Frontal cortex (tissue), 4 donors: ENCODE data around the gene MRPL37. TPM values are rescaled to one million over a fixed set of nuclear protein-coding genes. Genes with fewer than 3 reads are reported as not detected.
"Not testable (repeated sequence)": the region's sequence is repeated elsewhere in the genome, so short reads cannot be mapped to it uniquely, and the experiment has no call there.

Experiments
- DNase-seq, 2 donors: peaks; one replicate each; pipeline ENCODE4 v3.0.0; 2012; ENCODE audit warnings: low spot score in 2 of 2
- FAIRE-seq: peaks from 2 replicates; lab custom pipeline; 2012; peaks lifted over from hg19 to GRCh38; lab: Jason Lieb, UNC
- total RNA-seq: library from RNA; depleted of rRNA; stranded (reverse); fragments of >200 nt; gene quantifications from one replicate; pipeline ENCODE4 v1.2.3, GENCODE V29; 2014
- donor health status: control.
- donor health status: control.
- donor health status: control.

Gene MRPL37
- total RNA-seq, 1 donor from 2014 or later, result 29.3 TPM

DNA sequence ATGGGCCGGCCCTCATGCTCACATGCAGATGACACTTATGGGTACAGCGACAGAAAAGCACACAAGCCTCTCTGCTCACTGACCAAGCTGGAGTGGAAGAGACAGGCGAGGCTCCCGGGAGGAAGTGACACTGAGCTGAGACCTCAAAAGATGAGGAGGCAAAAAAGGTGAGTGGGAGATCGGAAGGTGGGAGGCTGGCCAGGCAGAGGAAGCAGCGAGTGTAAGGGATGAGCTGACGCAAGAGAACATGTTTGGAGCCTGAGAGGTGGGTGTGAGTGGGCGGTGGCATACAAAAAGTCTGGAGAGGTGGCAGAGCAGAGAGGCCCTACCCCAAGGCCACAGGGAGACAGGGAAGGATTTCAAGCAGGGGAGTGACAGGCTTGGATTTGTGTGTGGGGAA lies 29.0 kb upstream of the MRPL37 start:
- FAIRE-seq (no peak), DNase-seq (no peak)

DNA sequence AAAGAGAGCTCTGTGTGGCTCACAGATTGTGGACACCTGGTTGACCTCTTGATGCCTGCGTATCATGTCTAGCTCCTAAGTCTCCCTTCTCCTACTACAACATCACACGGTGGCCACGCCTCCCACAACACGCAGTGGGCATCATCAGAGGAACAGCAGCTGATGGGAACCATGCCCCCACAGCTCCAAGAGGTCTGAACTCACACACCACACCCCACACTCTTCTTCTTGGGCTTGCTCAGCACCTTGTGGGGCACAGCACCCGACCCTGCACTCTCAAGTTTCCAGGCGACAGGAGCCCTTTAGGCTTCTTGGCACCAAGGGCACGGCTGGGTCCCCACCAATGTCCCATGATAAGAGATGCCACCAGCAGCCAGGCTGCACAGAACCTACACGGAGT lies 28.4 kb upstream of the MRPL37 start:
- DNase-seq (no peak), FAIRE-seq (no peak)

DNA sequence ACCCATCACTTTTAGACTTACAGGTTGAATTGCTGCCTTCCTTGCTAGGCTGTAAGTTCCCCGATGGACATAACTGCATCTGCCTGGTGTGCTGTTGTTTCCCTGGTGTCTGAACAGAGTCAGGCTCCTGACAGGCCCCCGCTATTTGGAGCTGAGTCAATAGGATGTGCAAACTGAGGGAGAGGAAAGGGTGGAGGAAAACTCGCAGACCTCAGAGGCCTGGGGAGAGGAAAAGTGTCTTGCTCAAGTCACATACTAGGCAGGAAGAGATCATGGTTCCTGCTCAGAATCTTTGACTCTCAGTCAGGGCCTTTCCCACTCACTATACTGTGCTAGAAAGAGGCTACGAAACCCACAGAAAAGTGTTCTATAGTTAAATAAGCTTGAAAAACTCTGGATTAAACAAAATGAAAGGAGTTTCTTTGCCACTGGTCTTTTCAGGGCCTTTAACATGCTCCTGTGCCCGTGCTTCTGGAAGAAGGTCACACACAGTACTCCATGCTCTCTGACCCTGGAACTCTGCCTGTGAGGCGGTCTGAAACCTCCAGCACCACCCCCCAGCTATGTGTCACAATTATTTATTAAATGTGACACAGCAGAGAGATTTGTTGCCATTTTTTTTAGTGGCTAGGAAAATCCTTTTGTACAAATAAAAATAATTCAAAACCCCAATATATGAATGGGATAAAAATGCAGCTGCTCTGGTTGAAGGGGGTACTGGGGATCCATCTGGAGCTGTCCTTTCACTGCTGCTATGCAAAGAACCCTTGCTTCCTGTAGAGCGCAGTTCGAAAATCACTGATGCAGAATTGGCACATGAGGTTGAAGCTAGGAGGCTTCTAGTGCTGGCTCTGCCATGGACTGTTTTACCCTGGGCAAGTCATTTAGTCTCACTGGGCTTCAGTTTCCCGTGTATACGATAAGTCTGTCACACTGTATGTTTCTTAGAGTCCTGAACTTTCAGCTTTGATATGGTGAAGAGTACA lies 27.1 kb upstream of the MRPL37 start:
- no peak for DNase-seq

DNA sequence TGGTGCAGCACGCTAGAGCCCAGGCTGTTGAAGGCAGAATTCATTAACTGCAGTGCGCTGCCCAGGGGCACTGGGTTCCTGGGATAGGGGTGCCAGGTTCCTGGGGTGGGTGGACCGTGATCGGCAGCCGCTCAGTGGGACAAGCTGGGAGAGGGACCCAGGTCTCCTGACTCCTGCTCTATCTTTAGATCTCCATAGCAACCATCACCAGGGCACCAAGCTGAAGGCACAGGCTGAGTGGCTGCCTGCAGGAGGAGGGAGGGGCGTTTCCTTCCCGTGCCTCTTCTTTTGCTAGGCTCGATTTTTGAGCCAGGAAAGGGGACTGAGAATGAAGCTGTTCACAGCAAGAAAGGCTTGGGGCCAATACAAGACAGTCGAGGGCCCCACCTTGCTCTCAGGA lies 26.3 kb upstream of the MRPL37 start:
- peak in 1 of 2 donors; percentile 39 for DNase-seq
- FAIRE-seq, result no peak

More for the DNA sequence above, 27.1 kb upstream of the MRPL37 start:
- no peak for FAIRE-seq

DNA sequence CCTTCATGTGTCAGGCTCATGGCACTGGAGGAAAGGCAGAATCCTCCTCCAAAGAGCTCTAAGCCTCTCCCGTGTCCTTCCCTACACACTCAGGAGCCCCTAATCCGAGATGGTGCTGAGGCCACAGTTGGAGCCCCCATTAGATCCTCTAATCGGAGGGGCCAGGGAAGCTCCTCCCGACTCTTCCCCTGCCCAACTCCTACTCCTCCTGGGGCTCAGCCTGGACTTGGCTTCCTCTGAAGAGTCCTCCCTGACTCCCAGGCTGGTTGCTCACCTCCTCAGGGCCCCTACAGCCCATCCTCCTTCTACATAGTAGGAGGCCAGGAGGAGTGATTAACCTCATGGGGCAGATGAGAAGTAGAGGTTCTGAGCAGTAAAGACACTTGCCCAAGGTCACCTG lies 25.9 kb upstream of the MRPL37 start:
- DNase-seq (no peak), FAIRE-seq (no peak)

DNA sequence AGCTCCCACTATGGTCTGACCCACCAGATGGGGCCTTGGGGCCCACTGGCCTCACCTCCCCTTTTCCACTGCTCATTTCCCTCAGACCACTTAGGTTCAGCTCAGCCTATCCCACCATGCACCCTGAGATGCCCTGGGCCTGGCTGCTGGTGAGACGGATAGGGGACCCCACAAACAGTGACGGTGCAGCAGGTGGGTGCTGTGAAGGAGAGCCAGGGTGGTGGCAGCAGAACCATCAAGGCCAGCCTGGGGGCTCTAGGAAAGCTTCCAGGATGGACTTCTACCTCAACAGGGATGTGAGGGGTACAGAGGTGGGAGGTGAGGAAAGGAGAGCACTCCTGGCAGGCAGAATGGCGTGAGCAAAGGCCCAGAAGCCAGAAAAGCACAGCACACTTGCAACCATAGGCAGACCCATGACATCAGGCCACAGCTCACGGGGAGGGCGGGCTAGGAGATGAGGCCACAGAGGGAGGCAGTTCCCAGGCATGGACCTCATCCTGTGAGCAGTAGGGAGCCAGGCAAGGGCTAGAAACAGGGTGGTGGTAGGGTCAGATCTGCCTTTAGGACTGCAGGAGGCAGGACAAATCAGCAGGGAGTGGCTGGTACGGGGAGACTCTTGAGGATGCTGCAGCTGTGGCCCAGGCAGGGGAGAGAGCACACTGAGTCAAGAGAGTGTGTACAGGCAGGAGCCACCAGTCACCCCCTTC lies 23.2 kb upstream of the MRPL37 start:
- FAIRE-seq, result no peak
- no peak for DNase-seq

DNA sequence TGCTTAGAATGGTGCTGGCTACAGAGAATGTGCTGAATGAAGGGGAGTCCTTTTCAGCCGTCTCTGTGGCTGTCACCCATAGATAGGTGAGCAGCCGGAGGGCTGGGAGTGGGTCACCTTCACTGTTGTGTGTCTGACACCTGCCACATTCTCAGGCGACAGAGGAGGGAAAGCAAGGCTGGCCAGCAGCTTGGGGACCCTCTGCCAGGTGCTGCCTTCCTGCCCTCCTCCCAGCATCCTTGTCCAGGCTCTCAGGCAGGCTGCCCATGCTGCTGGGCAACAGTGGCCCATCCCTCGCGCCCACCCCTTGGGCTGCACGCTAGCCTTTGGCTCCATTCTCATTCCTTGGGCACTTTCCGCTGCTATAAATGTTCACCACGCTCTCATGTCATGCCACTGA lies 22.2 kb upstream of the MRPL37 start:
- DNase-seq (no peak), FAIRE-seq (no peak)

DNA sequence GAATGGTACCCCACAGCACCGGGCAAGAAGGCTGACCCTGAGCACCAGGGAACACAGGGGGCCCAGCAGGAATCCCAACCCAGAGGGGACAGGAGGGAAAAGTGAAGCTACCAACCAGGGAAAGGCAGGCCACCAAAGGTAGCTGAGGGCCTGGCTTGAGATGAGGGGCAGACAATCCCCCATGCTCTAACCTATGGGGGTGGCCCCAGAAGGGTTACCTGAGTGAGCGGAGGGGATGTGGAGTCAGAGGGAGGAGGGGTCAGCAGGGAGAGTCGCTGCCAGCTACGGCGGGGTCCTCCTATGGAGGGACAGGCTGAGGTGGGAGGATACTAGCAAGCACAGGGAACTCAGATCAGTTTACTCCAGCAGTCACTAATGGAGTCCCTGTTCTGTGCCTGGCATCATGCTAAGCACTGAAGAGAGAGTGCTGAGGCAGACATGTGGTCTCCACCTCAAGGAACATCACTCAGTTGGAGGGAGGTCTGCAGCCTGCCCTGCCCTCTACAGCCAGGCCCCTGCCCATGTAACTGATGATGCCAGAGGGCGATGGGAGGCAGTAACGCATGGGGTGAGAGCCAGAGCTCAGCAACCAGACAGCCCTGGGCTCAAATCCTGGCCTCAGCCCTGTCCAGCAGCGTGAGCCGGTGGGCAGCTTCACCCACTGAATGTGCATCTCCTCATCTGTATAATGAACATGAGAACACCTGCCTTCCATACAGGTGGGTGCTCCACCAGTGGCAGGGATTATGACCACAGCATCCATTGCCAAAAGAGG lies 21.5 kb upstream of the MRPL37 start:
- FAIRE-seq, result no peak
- DNase-seq, result no peak

DNA sequence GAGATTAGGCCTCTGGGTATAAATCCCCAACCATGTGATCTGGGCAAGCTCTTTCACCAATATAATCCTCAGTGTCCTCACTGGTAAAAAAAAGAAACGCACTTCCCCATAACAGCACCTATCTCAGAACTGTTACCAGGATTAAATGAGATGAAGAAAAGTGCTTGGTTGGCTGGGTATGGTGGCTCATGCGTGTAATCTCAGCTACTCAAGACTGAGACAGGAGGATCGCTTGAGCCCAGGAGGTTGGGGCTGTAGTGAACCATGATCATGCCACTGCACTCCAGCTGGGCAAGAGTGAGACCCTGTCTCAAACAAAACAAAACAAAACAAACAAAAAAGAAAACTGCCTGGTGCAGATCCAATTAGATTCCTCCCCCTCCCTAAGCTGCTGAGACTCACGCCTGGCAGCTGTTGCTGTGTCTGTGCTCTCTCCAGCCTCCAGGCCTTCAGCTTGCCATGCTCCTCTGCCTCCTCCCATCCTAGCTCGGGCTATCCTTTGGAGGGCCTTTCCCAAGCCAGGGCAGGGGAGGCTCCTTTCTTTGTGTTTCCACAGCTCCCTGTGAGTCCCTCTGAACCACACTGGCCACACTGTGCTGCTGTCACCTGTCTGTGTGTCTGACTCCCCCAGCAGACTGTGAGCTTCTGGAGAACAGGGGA lies 19.1 kb upstream of the MRPL37 start:
- FAIRE-seq, result no peak
- no peak for DNase-seq

DNA sequence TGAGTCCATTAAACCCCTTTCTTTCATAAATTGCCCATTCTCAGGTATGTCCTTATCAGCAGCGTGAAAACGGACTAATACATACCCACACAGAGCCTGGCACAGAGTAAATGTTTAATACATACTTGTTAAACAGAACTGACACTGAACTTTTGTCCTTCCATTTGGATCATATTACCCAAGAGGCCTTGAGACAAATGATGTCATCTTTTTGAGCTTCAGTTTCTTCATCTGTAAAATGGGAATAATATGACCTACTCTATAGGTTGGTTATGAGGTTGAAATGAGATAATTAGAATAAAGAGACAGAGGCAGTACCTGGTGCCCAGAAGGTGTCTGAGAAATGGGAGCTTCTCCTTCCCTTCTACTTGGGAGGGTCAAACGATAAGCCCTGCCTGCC lies 13.9 kb upstream of the MRPL37 start:
- DNase-seq (no peak), FAIRE-seq (no peak)

DNA sequence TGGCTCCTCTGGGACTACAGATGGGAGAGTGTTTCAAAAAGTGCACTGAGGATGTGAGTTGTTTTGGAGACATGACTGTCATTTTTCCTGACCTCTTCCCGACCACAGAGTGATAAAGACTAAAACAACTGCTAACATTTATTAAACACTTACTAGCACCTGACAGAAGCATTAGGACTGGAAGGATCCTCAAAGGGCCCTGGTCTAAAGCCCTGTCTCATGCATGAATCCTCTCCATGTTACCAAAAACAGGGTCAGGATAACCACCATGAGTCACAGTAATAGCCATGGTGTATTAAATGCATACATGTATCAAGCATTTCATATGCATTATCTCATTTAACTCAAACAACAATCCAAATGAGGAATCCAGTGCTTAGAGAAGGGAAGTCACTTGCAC lies 11.7 kb upstream of the MRPL37 start:
- DNase-seq (no peak), FAIRE-seq (no peak)

DNA sequence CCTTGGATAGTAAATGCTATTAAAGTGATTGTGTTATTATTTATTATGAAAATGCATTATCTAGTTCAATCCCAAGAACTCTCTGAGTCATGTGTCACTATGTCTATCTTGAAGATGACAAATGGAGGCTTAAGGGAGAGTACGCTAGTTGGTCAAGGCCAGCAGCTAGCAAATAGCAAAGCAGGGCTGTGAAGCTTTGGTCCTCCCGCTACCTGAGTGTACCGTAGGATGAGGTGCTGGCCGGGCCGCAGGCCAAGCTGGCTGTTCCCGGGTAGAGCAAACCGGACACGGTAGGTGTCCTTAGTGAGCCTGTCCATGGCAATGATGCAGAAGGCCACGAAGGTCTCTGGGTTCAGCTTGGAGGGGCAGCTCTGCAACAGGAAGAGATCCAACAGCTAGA lies 9.4 kb upstream of the MRPL37 start:
- DNase-seq (no peak), FAIRE-seq (no peak)

DNA sequence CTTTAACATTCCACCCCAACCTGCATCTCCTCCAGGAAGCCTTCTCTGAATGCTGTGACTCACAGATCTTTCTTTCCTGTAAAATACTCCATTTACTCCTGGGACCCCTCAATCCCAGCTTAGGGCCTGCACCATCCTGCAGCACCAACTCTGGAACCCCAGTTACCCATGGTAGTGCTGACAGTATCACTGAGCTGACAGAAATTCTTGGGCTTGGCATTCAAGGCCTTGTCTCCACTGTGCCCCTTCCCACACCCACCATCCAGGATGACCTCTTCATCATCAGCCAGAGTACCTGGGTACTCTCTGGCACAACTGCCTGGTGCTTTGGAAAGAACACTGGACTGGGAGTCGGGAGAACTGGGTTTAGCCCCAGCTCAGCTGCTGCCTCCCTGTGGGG lies 8.4 kb upstream of the MRPL37 start:
- FAIRE-seq (no peak), DNase-seq (no peak)

DNA sequence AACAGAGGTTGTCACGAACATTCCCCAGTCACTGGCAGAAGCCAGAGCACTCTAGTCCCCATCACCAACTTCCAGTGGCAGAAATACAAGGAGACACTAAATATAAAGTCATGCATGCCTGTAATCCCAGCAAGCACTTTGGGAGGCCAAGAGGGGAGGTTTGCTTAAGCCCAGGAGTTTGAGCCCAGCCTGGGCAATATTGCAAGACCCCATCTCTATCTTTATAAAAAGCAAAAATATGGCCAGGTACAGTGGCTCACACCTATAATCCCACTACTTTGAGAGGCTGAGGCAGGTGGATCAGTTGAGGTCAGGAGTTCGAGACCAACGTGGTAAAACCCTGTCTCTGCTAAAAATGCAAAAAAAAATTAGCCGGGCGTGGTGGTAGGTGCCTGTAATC lies 6.5 kb upstream of the MRPL37 start:
- DNase-seq (no peak), FAIRE-seq (no peak)

DNA sequence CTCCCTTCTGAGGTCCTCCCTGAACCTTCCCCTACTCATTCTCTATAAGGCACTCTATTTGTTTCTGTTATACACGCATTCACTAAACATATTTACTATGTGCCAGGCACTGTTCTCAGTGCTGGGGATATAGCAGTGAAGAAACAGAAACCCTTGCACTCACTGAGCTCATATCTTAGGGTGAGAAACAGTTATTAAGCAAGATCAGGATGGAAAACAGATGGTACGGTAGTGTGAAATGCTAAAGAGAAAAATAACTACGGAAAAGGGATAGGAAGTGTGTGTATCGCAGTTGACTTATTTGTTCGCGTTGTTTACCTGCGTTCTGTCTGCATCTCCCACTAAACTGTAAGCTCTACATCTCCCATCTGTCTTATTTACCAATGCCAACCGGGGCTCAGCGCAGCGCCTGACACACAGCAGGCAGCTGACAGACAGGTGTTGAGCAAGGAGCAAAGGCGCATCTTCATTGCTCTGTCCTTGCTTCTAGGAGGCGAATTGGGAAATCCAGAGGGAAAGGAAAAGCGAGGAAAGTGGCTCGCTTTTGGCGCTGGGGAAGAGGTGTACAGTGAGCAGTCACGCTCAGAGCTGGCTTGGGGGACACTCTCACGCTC lies 709 bp upstream of the MRPL37 start:
- no peak for FAIRE-seq
- no peak for DNase-seq

DNA sequence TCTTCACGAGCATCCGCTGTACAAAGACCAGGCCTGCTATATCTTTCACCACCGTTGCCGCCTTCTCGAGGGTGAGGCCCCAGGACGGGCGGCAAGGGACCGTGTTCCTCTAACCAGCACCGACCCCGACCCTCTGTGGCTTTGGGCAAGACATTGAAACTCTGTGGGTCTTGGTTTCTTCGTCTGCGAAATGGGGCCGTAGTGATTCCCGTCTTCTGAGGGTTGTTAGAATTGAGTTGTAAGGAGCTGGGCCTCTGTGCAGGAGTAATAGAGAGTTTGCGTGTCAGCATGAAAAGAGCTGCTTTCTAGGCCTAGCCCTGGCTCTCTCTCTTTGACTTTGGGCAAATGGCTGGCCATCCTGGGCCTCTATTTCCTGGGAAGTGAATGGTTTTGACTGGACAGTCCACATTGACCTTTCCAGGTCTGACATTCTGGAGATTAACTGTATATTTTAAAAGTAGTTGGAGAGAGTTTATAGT lies 591 bp downstream of the MRPL37 start:
- no peak for FAIRE-seq
- DNase-seq, result no peak

DNA sequence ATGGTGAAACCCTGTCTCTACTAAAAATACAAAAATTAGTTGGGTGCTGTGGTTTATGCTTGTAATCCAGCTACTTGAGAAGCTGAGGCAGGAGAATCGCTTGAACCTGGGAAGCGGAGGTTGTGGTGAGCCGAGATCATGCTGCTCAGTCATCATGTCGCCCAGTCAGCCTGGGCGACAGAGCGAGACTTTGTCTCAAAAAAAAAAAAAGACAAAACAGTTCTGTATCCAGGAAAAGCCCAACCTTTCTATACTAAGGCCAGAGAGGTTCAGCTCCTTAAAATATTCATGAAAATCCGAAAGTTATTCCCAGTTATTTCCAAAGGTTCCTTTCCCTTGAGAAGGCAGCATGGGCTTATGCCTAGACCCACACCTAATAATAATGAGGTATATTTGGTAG lies 4.2 kb downstream of the MRPL37 start:
- FAIRE-seq, result no peak

DNA sequence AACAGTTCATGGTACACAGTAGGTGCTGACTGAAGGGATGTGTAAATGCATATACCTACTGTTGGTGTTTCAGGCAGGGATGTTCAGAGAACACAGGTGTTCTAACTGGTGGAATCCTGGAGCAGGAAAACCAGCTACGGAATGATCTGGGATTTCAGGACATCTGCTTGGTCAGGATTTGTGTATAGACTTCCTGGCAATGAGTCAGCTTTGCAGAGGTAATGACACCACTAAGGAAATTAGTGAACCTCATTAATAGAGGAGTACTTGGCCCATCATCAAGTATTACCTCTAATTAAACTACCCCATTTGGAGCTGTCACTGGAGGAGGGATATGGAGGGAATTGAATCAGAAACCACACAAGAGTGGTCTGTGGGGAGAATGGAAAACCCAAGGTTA lies 7.3 kb downstream of the MRPL37 start:
- no peak for FAIRE-seq

More for the DNA sequence above, 4.2 kb downstream of the MRPL37 start:
- DNase-seq, result no peak

DNA sequence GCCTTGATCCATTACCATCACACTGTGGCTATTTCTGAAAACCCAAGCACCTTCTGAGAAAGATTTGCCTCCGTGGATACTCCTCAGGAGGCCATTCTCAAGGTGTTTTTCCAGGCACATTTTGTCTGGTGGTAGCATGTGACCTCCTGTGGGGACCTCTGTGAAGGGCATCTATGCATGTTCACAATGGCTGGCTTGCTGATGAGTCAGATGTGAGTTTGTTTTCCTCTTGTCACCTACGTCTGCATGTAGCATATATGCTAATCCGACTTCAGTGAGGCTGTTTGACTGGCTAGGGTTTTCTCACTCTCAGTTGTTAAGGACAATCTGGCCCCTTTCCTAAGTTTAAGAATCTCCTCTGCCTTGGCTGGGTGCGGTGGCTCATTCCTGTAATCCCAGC lies 7.9 kb downstream of the MRPL37 start:
- DNase-seq, FAIRE-seq: not testable (repeated sequence)

More for the DNA sequence above, 7.3 kb downstream of the MRPL37 start:
- no peak for DNase-seq
